Upper lobe of left lung (tissue), 4 donors: ENCODE data around the gene WFDC10A.

Source experiments
- POLR2A ChIP-seq, 4 donors: fragments of 450-650 bp; IDR thresholded peaks; one replicate each; pipeline ENCODE4 v1.5.1; 2016 to 2017; ENCODE audit warnings: antibody characterized with exemption in 4 of 4, mild to moderate bottlenecking in 2 of 4
- TF ChIP-seq, protein P1 (sequence below), 6 experiments: fragments of 450-650 bp in 4 of 6; fragments of 200-600 bp in 2 of 6; sonication (generic) in 2 of 6; IDR thresholded peaks; one replicate each; pipeline ENCODE4 v1.5.1; 2016 to 2019; ENCODE audit warnings: antibody characterized with exemption in 6 of 6

DNA sequence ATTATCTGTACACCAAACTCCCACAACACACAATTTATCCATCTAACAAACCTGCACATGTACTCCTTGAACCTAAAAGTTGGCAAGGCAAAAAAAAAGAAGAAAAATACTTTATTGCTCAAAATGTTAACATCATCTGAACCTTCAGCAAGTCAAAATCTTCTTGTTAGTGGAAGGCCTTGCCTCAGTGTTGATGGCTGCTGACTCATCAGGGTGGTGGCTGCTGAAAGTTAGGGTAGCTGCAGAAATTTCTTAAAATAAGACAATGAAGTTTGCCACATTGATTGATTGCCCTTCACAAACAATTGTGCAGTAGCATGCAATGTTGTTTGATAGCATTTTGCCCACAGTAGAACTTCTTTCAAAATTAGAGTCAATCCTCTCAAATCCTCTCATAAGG lies 43.2 kb downstream of the WFDC10A start:
- no peak for TF ChIP-seq POLR2A (IDR thresholded peaks at IDR 0.05)
- TF ChIP-seq, protein P1, sequence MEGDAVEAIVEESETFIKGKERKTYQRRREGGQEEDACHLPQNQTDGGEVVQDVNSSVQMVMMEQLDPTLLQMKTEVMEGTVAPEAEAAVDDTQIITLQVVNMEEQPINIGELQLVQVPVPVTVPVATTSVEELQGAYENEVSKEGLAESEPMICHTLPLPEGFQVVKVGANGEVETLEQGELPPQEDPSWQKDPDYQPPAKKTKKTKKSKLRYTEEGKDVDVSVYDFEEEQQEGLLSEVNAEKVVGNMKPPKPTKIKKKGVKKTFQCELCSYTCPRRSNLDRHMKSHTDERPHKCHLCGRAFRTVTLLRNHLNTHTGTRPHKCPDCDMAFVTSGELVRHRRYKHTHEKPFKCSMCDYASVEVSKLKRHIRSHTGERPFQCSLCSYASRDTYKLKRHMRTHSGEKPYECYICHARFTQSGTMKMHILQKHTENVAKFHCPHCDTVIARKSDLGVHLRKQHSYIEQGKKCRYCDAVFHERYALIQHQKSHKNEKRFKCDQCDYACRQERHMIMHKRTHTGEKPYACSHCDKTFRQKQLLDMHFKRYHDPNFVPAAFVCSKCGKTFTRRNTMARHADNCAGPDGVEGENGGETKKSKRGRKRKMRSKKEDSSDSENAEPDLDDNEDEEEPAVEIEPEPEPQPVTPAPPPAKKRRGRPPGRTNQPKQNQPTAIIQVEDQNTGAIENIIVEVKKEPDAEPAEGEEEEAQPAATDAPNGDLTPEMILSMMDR (IDR thresholded peaks at IDR 0.05): no peak
